GM18508 (cell line): Measurements from ENCODE around the gene FTSJ1.
"Not testable (repeated sequence)": the region's sequence is repeated elsewhere in the genome, so short reads cannot be mapped to it uniquely, and the experiment has no call there.

Source experiments
- ATAC-seq: cut with Tn5 transposase; IDR thresholded peaks from one replicate; pipeline ENCODE4 v1.9.1; 2021; ENCODE audit warnings: moderate number of reproducible peaks; ENCODE audit not compliant: insufficient read depth, unreplicated experiment

The FTSJ1 gene

DNA sequence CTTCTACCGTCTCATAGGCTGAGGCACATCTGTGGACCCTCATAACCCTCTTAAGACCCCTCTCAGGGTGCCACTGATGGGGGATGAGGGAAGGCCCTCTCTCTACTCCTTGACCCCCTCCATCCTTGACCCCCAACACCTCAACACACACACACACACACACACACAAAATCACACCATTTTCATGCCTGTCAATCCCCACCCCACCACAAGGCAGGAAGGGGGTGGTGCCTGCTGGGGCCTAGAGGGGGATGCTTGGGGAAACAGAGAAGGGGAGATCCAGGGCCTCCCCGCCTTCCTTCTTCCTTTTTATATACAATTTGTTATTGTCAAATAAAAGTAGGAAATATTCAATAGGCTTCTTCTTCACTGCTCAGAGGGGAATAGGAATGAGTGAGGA is 44.5 kb downstream of the FTSJ1 start:
- no peak for ATAC-seq

DNA sequence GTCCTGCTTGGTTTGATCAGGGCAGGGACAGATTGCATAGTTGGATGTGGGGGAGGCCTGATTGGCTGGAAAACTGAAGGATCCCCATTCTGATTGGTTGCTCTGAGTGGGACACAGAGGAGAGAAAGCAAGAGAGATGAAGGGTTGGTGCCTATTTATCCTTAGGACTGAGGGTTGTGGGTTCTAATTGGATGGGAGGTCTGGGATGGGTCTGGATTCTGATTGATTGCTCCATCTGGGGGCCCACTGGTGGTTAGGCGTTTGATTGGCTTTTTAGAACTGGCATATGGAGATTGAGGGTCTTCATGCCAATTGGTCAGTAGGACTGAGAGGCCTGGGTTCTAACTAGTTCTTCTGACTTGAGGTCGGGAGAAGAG is 45.0 kb downstream of the FTSJ1 start:
- ATAC-seq: no peak

DNA sequence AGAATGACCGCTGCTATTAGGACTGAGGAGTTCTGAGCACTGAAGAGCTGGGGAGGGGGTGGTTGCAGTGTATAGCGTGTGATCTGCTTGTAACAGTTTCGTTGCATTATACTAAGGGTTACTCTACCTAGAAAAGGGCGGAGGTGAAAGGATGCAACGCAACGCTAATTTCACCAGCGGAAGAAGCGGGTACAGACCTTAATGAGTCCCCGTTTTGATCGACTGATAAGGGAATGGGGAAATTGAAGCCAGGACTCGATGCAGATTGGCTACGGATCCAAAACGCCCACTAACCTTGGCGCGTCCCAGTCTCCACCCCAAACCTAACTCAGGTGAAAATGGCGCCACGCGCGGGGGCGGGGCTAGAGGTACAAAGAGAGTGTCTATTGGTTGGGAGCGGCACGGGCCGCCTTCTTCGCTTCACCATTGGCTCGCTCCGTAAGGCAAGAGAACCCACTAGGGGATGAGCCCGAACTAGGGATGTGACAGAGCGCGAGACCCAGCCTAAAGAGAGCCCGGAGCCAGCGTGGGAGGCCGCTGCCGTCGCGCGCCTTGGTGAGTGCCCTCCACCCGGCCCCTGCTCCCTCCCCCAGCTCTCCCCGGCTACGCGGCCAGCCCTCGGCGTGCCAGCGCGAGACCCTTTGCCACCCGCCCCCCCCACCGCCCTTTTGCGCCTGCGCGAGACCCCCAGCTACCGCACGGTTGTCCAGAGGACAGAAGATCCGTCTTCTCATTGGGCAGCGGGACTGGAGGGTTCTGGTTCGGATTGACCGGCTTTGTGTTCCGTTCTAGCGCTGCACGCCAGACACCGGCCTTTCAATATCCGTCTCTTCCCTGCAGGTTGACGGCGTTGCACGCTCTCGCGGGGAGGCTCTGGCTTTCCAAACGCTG is 45.6 kb downstream of the FTSJ1 start, which contains the start of gene EBP:
TSS of gene EBP (plus strand) at position 456 of the 891 bp plus-strand sequence. CDS start 1,964 bp downstream, outside the sequence.
- peak; percentile 60 for ATAC-seq

DNA sequence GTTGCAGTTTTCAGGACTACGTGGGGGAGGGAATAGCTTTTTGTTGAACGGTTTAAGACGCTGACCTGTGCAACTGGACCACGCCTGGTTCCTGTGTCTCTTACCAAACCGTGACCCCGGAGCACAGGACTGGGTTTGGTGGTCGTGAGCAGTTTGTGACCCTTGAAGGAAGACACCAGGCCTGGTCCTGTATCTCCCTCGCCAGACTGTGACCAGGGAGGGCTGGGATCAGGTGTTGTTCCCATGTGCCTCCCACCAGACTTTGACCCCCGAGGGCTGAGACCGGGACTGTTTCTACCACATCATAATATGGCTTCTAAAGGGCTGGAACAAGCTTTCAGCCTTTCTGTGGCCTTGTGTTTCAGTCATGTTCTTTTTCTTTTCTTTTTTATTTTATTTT is 46.3 kb downstream of the FTSJ1 start:
- ATAC-seq: no peak

DNA sequence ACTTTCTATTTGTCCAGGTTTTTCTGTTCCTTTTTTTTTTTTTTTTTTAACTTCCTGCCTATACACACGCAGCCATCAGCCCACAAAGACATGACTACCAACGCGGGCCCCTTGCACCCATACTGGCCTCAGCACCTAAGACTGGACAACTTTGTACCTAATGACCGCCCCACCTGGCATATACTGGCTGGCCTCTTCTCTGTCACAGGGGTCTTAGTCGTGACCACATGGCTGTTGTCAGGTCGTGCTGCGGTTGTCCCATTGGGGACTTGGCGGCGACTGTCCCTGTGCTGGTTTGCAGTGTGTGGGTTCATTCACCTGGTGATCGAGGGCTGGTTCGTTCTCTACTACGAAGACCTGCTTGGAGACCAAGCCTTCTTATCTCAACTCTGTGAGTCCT is 47.7 kb downstream of the FTSJ1 start:
- no peak for ATAC-seq

DNA sequence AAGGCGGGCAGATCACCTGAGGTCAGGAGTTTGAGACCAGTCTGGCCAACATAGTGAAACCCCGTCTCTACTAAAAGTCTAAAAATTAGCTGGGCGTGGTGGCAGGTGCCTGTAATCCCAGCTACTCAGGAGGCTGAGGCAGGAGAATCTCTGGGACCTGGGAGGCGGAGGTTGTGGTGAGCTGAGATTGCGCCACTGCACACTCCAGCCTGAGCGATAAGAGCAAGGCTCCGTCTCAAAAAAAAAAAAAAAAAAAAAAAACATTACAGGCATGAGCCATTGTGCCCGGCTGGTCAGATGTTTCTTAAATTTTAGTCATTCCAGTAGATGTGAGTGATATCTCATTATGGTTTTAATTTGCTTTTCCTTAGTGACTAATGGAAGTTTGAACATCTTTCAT is 49.9 kb downstream of the FTSJ1 start:
- not testable (repeated sequence) for ATAC-seq

DNA sequence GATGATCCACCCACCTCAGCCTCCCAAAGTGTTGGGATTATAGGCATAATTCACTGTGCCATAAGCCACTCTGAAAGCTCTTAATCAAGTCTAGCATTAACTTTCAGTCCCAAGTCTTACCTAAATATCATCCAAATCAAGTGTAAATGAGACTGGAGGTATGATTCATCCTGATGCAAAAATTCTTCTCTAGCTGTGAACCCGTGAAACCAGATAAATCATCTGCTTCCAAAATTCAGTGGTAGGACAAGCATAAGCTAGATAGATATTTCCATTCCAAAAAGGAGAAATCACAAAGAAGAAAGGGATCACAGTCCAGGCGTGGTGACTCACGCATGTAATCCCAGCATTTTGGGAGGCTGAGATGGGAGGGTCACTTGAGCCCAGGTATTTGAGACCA is 54.7 kb downstream of the FTSJ1 start:
- ATAC-seq: no peak

DNA sequence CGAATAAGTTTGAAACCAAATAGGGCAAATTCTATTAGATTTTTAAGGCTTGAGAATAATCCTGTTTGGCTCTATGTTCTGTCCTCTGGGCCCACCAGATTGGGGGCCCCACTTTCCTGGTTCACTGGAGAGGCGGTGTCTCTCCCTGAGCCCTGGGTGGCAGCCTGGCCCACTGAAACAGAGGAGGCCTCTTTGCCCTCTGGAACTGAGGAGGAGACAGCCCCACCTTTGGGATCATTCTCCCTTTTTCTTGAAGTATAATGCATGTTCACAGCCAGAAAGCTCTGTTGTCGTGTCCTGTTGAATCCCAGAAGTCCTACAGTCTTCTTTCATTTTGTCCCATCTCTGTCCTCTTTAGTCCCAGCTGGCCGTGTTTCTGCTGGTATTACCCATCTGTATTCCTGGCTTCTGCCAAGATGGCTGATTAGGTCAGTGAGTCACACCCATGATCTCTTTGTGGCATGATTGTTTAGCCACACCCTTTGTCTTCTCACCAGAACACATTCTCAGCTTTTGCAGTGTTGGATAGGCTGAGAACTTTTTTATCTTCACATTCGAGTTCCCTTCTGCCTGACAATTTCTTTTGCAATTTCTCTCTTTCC is 55.5 kb downstream of the FTSJ1 start:
- ATAC-seq: no peak

DNA sequence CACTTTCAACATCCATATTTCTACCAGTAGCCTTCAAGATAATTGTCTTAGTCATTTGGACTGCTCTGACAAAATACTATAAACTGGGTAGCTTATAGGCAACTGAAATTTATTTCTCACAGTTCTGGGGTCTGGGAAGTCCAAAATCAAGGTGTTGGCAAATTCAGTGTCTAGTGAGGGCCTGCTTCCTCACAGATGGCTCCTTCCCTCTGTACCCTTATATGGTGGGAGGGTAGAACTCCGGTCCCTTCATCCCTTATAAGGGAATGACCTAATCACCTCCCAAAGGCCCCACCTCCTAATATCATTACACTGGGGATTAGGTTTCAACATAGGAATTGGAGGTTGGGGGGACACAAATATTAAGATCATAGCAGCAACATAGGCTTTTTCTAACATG is 56.2 kb downstream of the FTSJ1 start:
- ATAC-seq: no peak

DNA sequence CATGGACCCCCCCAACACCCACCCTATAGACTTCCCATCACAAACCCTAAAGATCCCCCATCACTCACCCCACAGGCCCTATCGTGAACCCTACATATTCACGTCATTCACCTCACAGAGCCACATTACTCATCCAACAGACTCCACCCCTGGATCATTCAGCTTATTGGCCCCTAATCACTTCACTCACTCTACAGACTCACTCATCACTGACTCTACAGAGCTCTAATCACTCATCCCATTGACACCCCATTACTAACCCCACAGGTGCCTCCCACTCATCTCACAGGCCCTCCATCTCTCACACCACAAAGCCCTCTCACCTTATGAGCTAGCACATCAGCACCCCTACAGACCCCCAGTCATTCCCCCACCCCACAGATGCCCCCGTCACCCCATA is 57.2 kb downstream of the FTSJ1 start:
- no peak for ATAC-seq
